Kidney glomerular epithelial cell (primary cell): ENCODE results near the gene CPB2.

ENCODE experiments used
- DNase-seq: peaks from one replicate; lab custom pipeline; 2025; lab: John Stamatoyannopoulos, UW

CPB2 gene

GRCh38 chr13:46104868-46105267 is at the start of gene CPB2:
CPB2 (minus strand) TSS chr13:46105033; CDS start chr13:46105009, 24 bp downstream.
- DNase-seq, result no peak

GRCh38 chr13:46154136-46154801 is 49.4 kb upstream of the CPB2 start:
- no peak for DNase-seq

GRCh38 chr13:46152627-46153328 is 47.9 kb upstream of the CPB2 start:
- DNase-seq, result no peak

- DNase-seq, result no peak
Observed at GRCh38 chr13:46150134-46150693, 45.4 kb upstream of the CPB2 start.

GRCh38 chr13:46149272-46150133 is 44.7 kb upstream of the CPB2 start:
- DNase-seq, result no peak

GRCh38 chr13:46146898-46147297 is 42.1 kb upstream of the CPB2 start:
- no peak for DNase-seq

GRCh38 chr13:46145950-46146349 is 41.1 kb upstream of the CPB2 start:
- DNase-seq, result no peak

- no peak for DNase-seq
Observed at GRCh38 chr13:46145135-46145534, 40.3 kb upstream of the CPB2 start.

- DNase-seq, result no peak
Observed at GRCh38 chr13:46143184-46143701, 38.4 kb upstream of the CPB2 start.

GRCh38 chr13:46142776-46143175 is 37.9 kb upstream of the CPB2 start:
- no peak for DNase-seq

GRCh38 chr13:46140044-46140443 is 35.2 kb upstream of the CPB2 start:
- DNase-seq, result no peak

- DNase-seq, result no peak
Observed at GRCh38 chr13:46137627-46138317, 32.9 kb upstream of the CPB2 start.

GRCh38 chr13:46136688-46137087 is 31.9 kb upstream of the CPB2 start:
- DNase-seq, result no peak

GRCh38 chr13:46134961-46135522 is 30.2 kb upstream of the CPB2 start:
- no peak for DNase-seq

GRCh38 chr13:46134494-46134893 is 29.7 kb upstream of the CPB2 start:
- no peak for DNase-seq

GRCh38 chr13:46132109-46132508 is 27.3 kb upstream of the CPB2 start:
- no peak for DNase-seq

GRCh38 chr13:46131705-46132104 is 26.9 kb upstream of the CPB2 start:
- no peak for DNase-seq

- no peak for DNase-seq
Observed at GRCh38 chr13:46129955-46130618, 25.3 kb upstream of the CPB2 start.

- no peak for DNase-seq
Observed at GRCh38 chr13:46129124-46129523, 24.3 kb upstream of the CPB2 start.

GRCh38 chr13:46127358-46128023 is 22.7 kb upstream of the CPB2 start:
- DNase-seq, result no peak
